OCI-LY3 (cell line): Measurements from ENCODE around the gene ZMAT3.

Experiments used
- H2AFZ ChIP-seq: fragments of 200-600, 300-600 bp; shearing (Covaris generic); 2 replicates; pipeline ENCODE4 v1.6.0; 2014; ENCODE audit warnings: antibody characterized with exemption, low read depth, low read length
- H3K27ac ChIP-seq: fragments of 200-600, 300-600 bp; sonication (generic); 2 replicates; pipeline ENCODE4 v1.5.1; 2014; ENCODE audit warnings: mild to moderate bottlenecking, low read length, moderate library complexity, mixed read lengths
- H3K27me3 ChIP-seq: fragments of 200-600, 300-600 bp; sonication (generic); 2 replicates; pipeline ENCODE4 v1.6.1; 2014; ENCODE audit warnings: low read depth, low read length, mixed read lengths
- H3K36me3 ChIP-seq: fragments of 200-600, 300-600 bp; sonication (generic); replicated peaks from 2 replicates; pipeline ENCODE3; 2014; ENCODE audit warnings: low read depth, low read length, mixed read lengths
- H3K4me1 ChIP-seq: fragments of 300-600, 200-600 bp; sonication (generic); 2 replicates; pipeline ENCODE4 v1.6.1; 2014; ENCODE audit warnings: low read length, mixed read lengths
- H3K4me2 ChIP-seq: fragments of 200-600, 300-600 bp; sonication (generic); 2 replicates; pipeline ENCODE4 v1.6.1; 2014; ENCODE audit warnings: low read length, mixed read lengths
- H3K4me3 ChIP-seq: fragments of 300-600, 200-600 bp; sonication (generic); 2 replicates; pipeline ENCODE4 v1.5.1; 2014; ENCODE audit warnings: antibody characterized with exemption, mild to moderate bottlenecking, low read length, moderate library complexity
- H3K79me2 ChIP-seq: fragments of 300-600, 200-600 bp; shearing (Covaris generic); 2 replicates; pipeline ENCODE4 v1.6.1; 2014; ENCODE audit warnings: mild to moderate bottlenecking, low read length, mixed read lengths
- H3K9ac ChIP-seq: fragments of 300-600, 200-600 bp; shearing (Covaris generic); 2 replicates; pipeline ENCODE4 v1.6.0; 2014; ENCODE audit warnings: mild to moderate bottlenecking, low read length, moderate library complexity
- H3K9me3 ChIP-seq: fragments of 200-600, 300-600 bp; shearing (Covaris generic); 2 replicates; pipeline ENCODE4 v1.6.1; 2014; ENCODE audit warnings: low read length, mixed read lengths; ENCODE audit not compliant: insufficient read depth
- H4K20me1 ChIP-seq: fragments of 200-600, 300-600 bp; sonication (generic); 2 replicates; pipeline ENCODE4 v1.6.1; 2016; ENCODE audit warnings: low read length, mixed read lengths; ENCODE audit not compliant: insufficient read depth
- CTCF ChIP-seq: fragments of 200-600, 300-600 bp; sonication (generic); IDR thresholded peaks from 2 replicates; pipeline ENCODE4 v1.5.1; 2014; ENCODE audit warnings: antibody characterized with exemption, low read length, low read depth
- EZH2phosphoT487 ChIP-seq: fragments of 200-600 bp; shearing (Covaris generic); IDR thresholded peaks from 2 replicates; pipeline ENCODE4 v1.6.1; 2018; ENCODE audit warnings: antibody characterized with exemption, mixed run types, low read depth

Gene ZMAT3

GRCh38 chr3:179076243-179077027, 4.8 kb upstream of the ZMAT3 start:
- Histone ChIP-seq H3K4me2 (peak overlapping the region; percentile 73), H3K9ac (peak overlapping the region; percentile 44), H3K4me3 (peak overlapping the region; percentile 49), H3K4me1 (peaks cover 51% of the 10 kb centered on the region), H3K79me2 (peaks cover 10% of the 10 kb centered on the region), H3K27ac (peak overlapping the region; percentile 92), H4K20me1 (no peaks in the 10 kb centered on the region), H3K9me3 (no peaks in the 10 kb centered on the region), H2AFZ (0 out of 2 replicates have a peak overlapping the region, but pooled peaks have one; percentile 61), H3K27me3 (no peaks in the 10 kb centered on the region), H3K36me3 (no peaks in the 10 kb centered on the region)
- no peak for TF ChIP-seq CTCF

- TF ChIP-seq CTCF (no peak), EZH2phosphoT487 (no peak)
- Histone ChIP-seq H2AFZ (peak overlapping the region; percentile 39), H3K27me3 (no peaks in the 10 kb centered on the region), H3K4me2 (peak overlapping the region; percentile 73), H3K79me2 (peaks cover 27% of the 10 kb centered on the region), H3K9ac (peak overlapping the region; percentile 57; the same call in 1 of the 2 replicates), H3K4me3 (peak overlapping the region; percentile 49; the same call in 1 of the 2 replicates), H3K36me3 (no peaks in the 10 kb centered on the region), H3K27ac (peak overlapping the region; percentile 92), H3K4me1 (peaks cover 55% of the 10 kb centered on the region), H3K9me3 (no peaks in the 10 kb centered on the region), H4K20me1 (no peaks in the 10 kb centered on the region)
These were observed 3.0 kb upstream of the ZMAT3 start for GRCh38 chr3:179074656-179075055.

- no peaks in the 10 kb centered on the region for H3K9me3 ChIP-seq
- H3K36me3 ChIP-seq: no peaks in the 10 kb centered on the region
- H3K9ac ChIP-seq: peak overlapping the region; percentile 57
- H3K79me2 ChIP-seq: peaks cover 36% of the 10 kb centered on the region
- peak overlapping the region; percentile 36; the same call in 1 of the 2 replicates for H3K4me3 ChIP-seq
- H3K4me1 ChIP-seq: peaks cover 63% of the 10 kb centered on the region
- H3K27me3 ChIP-seq: no peaks in the 10 kb centered on the region
- peak overlapping the region; percentile 39 for H2AFZ ChIP-seq
- H3K27ac ChIP-seq: peak overlapping the region; percentile 92
- peak overlapping the region; percentile 73 for H3K4me2 ChIP-seq
- no peaks in the 10 kb centered on the region for H4K20me1 ChIP-seq
- no peak for TF ChIP-seq EZH2phosphoT487
These were observed 2.2 kb upstream of the ZMAT3 start for GRCh38 chr3:179073816-179074215.

GRCh38 chr3:179072100-179072438, 460 bp upstream of the ZMAT3 start:
- Histone ChIP-seq H3K9me3 (no peaks in the 10 kb centered on the region), H3K9ac (peak overlapping the region; percentile 91), H3K27me3 (no peaks in the 10 kb centered on the region), H3K79me2 (peaks cover 53% of the 10 kb centered on the region), H3K4me3 (peak overlapping the region; percentile 93), H3K4me2 (peak overlapping the region; percentile 81), H3K4me1 (peaks cover 74% of the 10 kb centered on the region), H4K20me1 (no peaks in the 10 kb centered on the region), H3K27ac (peak overlapping the region; percentile 85), H2AFZ (peak overlapping the region; percentile 6; the same call in 1 of the 2 replicates), H3K36me3 (peaks cover 10% of the 10 kb centered on the region)
- TF ChIP-seq EZH2phosphoT487 (no peak), CTCF (no peak)
